ENCODE results near the gene USP35. TPM values are rescaled to one million over a fixed set of nuclear protein-coding genes. Genes with fewer than 3 reads are reported as not detected.

USP35 gene
- polyA plus RNA-seq = 1 to 10 TPM; 3.3 to 6.6 (median 6.3) TPM

GRCh38 chr11:78188286-78189173 is at the start of gene USP35, which contains the start of gene KCTD21:
Gene USP35 (plus strand): TSS chr11:78188919. CDS start chr11:78196246, 7,327 bp downstream.
Gene KCTD21 (minus strand): TSS chr11:78188626. CDS start chr11:78174554, 14,072 bp downstream.
- WGBS, 3 donors = 1% methylated on average over 62 to 74 of the region's 74 CpGs
- H3K27ac ChIP-seq (ENCODE audit: low read depth, low read length) = peak within 1 kb of the TSS; percentile 0

GRCh38 chr11:78139422-78140391 is 49.0 kb upstream of the USP35 start, which contains the start of gene ALG8:
Gene ALG8 (minus strand): TSS chr11:78139626. CDS start chr11:78139588, 38 bp downstream.
- 1 to 5% (median 2%) methylated on average over 52 of the region's 52 CpGs for WGBS, 3 donors

GRCh38 chr11:78140392-78141077 is 48.2 kb upstream of the USP35 start:
- no peak overlapping the region for H3K27ac ChIP-seq (ENCODE audit: low read depth, low read length)
- 59 to 80% (median 72%) methylated on average over 17 of the region's 17 CpGs for WGBS, 3 donors

More at GRCh38 chr11:78139422-78140391, 49.0 kb upstream of the USP35 start, which contains the start of gene ALG8:
- no peak within 1 kb of the TSS for H3K27ac ChIP-seq (ENCODE audit: low read depth, low read length)

- 83 to 92% (median 87%) methylated on average over 1 of the region's 1 CpG for WGBS, 3 donors
- H3K27ac ChIP-seq (ENCODE audit: low read depth, low read length) = no peak overlapping the region
These were observed 43.2 kb upstream of the USP35 start for GRCh38 chr11:78145511-78146025.

- no peak overlapping the region for H3K27ac ChIP-seq (ENCODE audit: low read depth, low read length)
- 89 to 99% (median 91%) methylated on average over 2 of the region's 2 CpGs for WGBS, 3 donors
These were observed 40.9 kb upstream of the USP35 start for GRCh38 chr11:78147807-78148206.

- WGBS, 3 donors = 11 to 43% (median 18%) methylated on average over 1 of the region's 1 CpG
- no peak overlapping the region for H3K27ac ChIP-seq (ENCODE audit: low read depth, low read length)
These were observed 39.1 kb upstream of the USP35 start for GRCh38 chr11:78149646-78150045.

GRCh38 chr11:78150346-78150745 is 38.4 kb upstream of the USP35 start:
- H3K27ac ChIP-seq (ENCODE audit: low read depth, low read length) = no peak overlapping the region
- 93 to 96% (median 94%) methylated on average over 4 of the region's 4 CpGs for WGBS, 3 donors

GRCh38 chr11:78150754-78151153 is 38.0 kb upstream of the USP35 start:
- H3K27ac ChIP-seq (ENCODE audit: low read depth, low read length) = no peak overlapping the region

- H3K27ac ChIP-seq (ENCODE audit: low read depth, low read length) = no peak overlapping the region
These were observed 36.9 kb upstream of the USP35 start for GRCh38 chr11:78151804-78152203.

- 35 to 61% (median 60%) methylated on average over 6 of the region's 6 CpGs for WGBS, 3 donors
- H3K27ac ChIP-seq (ENCODE audit: low read depth, low read length) = no peak overlapping the region
These were observed 32.4 kb upstream of the USP35 start for GRCh38 chr11:78156127-78156844.

- no peak overlapping the region for H3K27ac ChIP-seq (ENCODE audit: low read depth, low read length)
- WGBS, 3 donors = 56 to 72% (median 67%) methylated on average over 6 of the region's 6 CpGs
These were observed 29.6 kb upstream of the USP35 start for GRCh38 chr11:78158987-78159652.

GRCh38 chr11:78160557-78160956 is 28.2 kb upstream of the USP35 start:
- WGBS, 3 donors = 83 to 93% (median 92%) methylated on average over 1 of the region's 1 CpG
- no peak overlapping the region for H3K27ac ChIP-seq (ENCODE audit: low read depth, low read length)

- 73 to 100% (median 100%) methylated on average over 2 of the region's 2 CpGs for WGBS, 3 donors
- no peak overlapping the region for H3K27ac ChIP-seq (ENCODE audit: low read depth, low read length)
These were observed 27.4 kb upstream of the USP35 start for GRCh38 chr11:78161346-78161745.

- no peak overlapping the region for H3K27ac ChIP-seq (ENCODE audit: low read depth, low read length)
These were observed 26.8 kb upstream of the USP35 start for GRCh38 chr11:78161962-78162371.

GRCh38 chr11:78163828-78164227 is 24.9 kb upstream of the USP35 start:
- WGBS, 3 donors = 38 to 66% (median 45%) methylated on average over 2 of the region's 2 CpGs
- no peak overlapping the region for H3K27ac ChIP-seq (ENCODE audit: low read depth, low read length)

More at GRCh38 chr11:78161962-78162371, 26.8 kb upstream of the USP35 start:
- WGBS, 3 donors = 38 to 67% (median 39%) methylated on average over 5 of the region's 5 CpGs

GRCh38 chr11:78164471-78164870 is 24.2 kb upstream of the USP35 start:
- whole genome bisulfite sequencing, 3 donors = 92 to 98% (median 98%) methylated on average over 2 of the region's 2 CpGs

More at GRCh38 chr11:78164471-78164870, 24.2 kb upstream of the USP35 start:
- no peak overlapping the region for H3K27ac ChIP-seq (ENCODE audit: low read depth, low read length)

Measured in adipose tissue (tissue), 3 donors.